ENCODE data around the gene PLEKHN1. TPM values are rescaled to one million over a fixed set of nuclear protein-coding genes. Genes with fewer than 3 reads are reported as not detected.

PLEKHN1 gene
- total RNA-seq, 2 experiments from 2014 or later, result not detected

GRCh38 chr1:1004780-1005697 is 38.8 kb downstream of the PLEKHN1 start:
- Histone ChIP-seq H3K4me3 (ENCODE audit: low read depth, low read length, poor library complexity, severe bottlenecking) (no peak overlapping the region), H2AFZ (ENCODE audit: low read length) (no peak overlapping the region), H3K27ac (ENCODE audit: low read depth, low read length, poor library complexity, severe bottlenecking) (no peak overlapping the region), H3K4me1 (ENCODE audit: insufficient read depth, low read length, poor library complexity, severe bottlenecking) (no peaks in the 10 kb centered on the region), H3K9me2 (ENCODE audit: insufficient read depth, low read length) (no peaks in the 10 kb centered on the region), H4K20me1 (ENCODE audit: insufficient read depth, low read length) (no peaks in the 10 kb centered on the region), H3K36me3 (ENCODE audit: insufficient read depth, low read length) (no peaks in the 10 kb centered on the region), H3K4me2 (ENCODE audit: low read length) (no peak overlapping the region), H3K9me3 (ENCODE audit: low read length) (no peaks in the 10 kb centered on the region), H3K79me2 (ENCODE audit: insufficient read depth, low read depth, low read length) (no peaks in the 10 kb centered on the region)
- no peak for TF ChIP-seq CTCF (conservative IDR thresholded peaks at IDR 0.05; ENCODE audit: low read length)
- no peak for TF ChIP-seq EZH2phosphoT487 (IDR thresholded peaks at IDR 0.05; ENCODE audit: borderline replicate concordance, low read depth, low read length)
- intact Hi-C loops (cut with micrococcal nuclease; ENCODE audit: unreplicated experiment), result no loop called here
- POLR2A ChIA-PET, result interaction anchor here (0.7 kb wide), 1 partner anchor 16 kb away, joined by 3 read pairs; no protein-coding TSS in a partner anchor
- CTCF ChIA-PET (ENCODE audit: unreplicated experiment), result no interaction called here
- DNase-seq (ENCODE audit: low spot score), result no peak
- no TSS peak for BruUV-seq (replicated peaks)

GRCh38 chr1:1005774-1006304 is 39.6 kb downstream of the PLEKHN1 start:
- H3K9me2 ChIP-seq (ENCODE audit: insufficient read depth, low read length), result no peaks in the 10 kb centered on the region
- intact Hi-C loops (cut with micrococcal nuclease; ENCODE audit: unreplicated experiment), result no loop called here
- ChIA-PET POLR2A (no interaction called here), CTCF (ENCODE audit: unreplicated experiment) (no interaction called here)
- BruUV-seq (replicated peaks), result no TSS peak
- H3K4me3 ChIP-seq (ENCODE audit: low read depth, low read length, poor library complexity, severe bottlenecking), result no peak overlapping the region
- no peaks in the 10 kb centered on the region for H3K4me1 ChIP-seq (ENCODE audit: insufficient read depth, low read length, poor library complexity, severe bottlenecking)
- H3K36me3 ChIP-seq (ENCODE audit: insufficient read depth, low read length), result no peaks in the 10 kb centered on the region
- H3K9me3 ChIP-seq (ENCODE audit: low read length), result no peaks in the 10 kb centered on the region
- H3K79me2 ChIP-seq (ENCODE audit: insufficient read depth, low read depth, low read length), result no peaks in the 10 kb centered on the region
- no peak overlapping the region for H3K27ac ChIP-seq (ENCODE audit: low read depth, low read length, poor library complexity, severe bottlenecking)
- H2AFZ ChIP-seq (ENCODE audit: low read length), result no peak overlapping the region
- TF ChIP-seq EZH2phosphoT487 (IDR thresholded peaks at IDR 0.05; ENCODE audit: borderline replicate concordance, low read depth, low read length) (no peak), CTCF (conservative IDR thresholded peaks at IDR 0.05; ENCODE audit: low read length) (no peak)
- H3K4me2 ChIP-seq (ENCODE audit: low read length), result no peak overlapping the region
- no peaks in the 10 kb centered on the region for H4K20me1 ChIP-seq (ENCODE audit: insufficient read depth, low read length)
- DNase-seq (ENCODE audit: low spot score), result no peak
